GM10266 (cell line): ENCODE measurements around the gene ZNF410.
"Not testable (repeated sequence)": the region's sequence is repeated elsewhere in the genome, so short reads cannot be mapped to it uniquely, and the experiment has no call there.

Experiments used
- DNase-seq: peaks from one replicate; pipeline ENCODE4 v3.0.0; 2012; ENCODE audit errors: extremely low spot score
- TF ChIP-seq, protein P1 (sequence below): IDR thresholded peaks from 2 replicates; pipeline ENCODE4 v1.5.1; 2012; ENCODE audit warnings: mild to moderate bottlenecking, low read depth; ENCODE audit not compliant: control insufficient read depth, insufficient read depth; ENCODE audit errors: missing control alignments

ZNF410 gene

DNA sequence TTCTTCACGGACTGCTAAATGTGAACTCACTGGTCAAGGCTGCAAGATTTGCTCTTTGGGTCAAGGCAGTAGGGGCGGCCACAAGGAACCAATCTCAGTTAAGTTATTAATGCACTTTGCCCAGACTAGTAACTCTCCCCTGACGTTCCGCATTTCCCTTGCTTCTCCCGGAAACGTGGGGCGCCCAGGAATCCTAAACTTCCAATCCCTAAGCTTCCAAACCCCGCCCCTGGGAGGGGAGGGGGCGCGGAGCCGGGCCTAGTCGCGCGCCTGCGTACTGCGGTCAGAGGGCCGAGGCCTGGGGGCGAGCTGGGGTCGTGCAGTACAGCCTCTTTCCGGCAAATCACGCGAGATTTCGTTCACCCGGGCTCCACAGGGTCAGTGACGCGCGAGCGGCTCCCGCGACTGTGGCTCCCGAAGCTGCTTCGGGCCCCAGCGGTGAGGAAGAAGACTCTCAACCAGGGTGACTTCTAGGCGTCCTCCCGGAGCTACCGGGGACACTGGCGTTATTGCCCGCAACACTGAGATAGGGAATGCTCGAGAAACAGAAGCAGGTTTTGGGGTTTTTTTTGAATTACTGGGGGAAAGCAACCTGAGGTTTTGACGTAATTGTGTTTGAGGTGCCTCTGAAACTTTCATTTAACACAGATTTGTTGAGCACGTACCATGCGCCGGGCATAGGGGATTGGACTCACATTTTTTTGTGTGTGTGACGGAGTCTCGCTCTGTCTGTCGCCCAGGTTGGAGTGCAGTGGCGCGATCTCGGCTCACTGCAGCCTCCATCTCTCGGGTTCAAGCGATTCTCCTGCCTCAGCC lies 34.9 kb upstream of the ZNF410 start, which contains the start of gene PTGR2:
Gene PTGR2, plus strand, starts transcription at position 265 of the 816 bp plus-strand sequence. CDS start 7,032 bp downstream, outside the sequence.
- TF ChIP-seq, protein P1, sequence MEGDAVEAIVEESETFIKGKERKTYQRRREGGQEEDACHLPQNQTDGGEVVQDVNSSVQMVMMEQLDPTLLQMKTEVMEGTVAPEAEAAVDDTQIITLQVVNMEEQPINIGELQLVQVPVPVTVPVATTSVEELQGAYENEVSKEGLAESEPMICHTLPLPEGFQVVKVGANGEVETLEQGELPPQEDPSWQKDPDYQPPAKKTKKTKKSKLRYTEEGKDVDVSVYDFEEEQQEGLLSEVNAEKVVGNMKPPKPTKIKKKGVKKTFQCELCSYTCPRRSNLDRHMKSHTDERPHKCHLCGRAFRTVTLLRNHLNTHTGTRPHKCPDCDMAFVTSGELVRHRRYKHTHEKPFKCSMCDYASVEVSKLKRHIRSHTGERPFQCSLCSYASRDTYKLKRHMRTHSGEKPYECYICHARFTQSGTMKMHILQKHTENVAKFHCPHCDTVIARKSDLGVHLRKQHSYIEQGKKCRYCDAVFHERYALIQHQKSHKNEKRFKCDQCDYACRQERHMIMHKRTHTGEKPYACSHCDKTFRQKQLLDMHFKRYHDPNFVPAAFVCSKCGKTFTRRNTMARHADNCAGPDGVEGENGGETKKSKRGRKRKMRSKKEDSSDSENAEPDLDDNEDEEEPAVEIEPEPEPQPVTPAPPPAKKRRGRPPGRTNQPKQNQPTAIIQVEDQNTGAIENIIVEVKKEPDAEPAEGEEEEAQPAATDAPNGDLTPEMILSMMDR = no peak
- peak; percentile 93 for DNase-seq

DNA sequence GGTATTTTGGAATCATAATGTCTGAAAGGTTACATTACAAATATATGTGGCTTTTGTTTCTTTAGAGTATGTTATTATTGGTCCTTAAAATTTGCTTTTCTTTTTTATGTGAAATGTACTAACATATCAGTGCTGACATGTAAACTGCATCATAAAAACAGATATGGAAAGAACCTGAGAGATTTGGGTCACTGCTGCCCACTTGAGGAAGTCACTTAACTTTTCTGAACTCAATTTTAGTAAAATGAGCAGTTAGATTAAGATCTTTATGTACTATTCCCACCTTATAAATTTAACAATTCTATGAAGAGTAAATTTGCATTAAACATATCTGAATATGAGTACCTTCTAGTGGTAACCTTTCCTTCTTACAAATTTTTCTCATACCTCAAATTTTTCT lies 27.5 kb upstream of the ZNF410 start:
- no peak for DNase-seq
- TF ChIP-seq, protein P1 = no peak

DNA sequence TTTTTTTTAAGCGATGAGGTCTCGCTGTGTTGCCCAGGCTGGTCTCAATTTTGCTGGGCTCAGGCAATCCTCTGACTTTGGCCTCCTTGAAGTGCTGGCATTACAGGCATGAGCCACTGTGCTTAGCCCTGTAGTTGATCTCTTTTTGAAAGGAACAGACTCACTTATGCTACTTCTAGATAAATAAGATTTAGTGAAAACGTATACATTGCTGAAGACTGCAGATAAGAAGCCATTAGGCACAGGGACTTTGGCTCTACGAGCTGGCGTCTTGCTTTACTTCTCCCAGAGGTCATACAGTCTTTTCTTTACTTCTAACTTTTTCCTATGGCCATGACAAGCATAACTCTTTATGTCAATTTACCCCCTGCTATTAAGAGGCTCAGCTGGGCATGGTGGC lies 25.6 kb upstream of the ZNF410 start:
- TF ChIP-seq, protein P1 = no peak

DNA sequence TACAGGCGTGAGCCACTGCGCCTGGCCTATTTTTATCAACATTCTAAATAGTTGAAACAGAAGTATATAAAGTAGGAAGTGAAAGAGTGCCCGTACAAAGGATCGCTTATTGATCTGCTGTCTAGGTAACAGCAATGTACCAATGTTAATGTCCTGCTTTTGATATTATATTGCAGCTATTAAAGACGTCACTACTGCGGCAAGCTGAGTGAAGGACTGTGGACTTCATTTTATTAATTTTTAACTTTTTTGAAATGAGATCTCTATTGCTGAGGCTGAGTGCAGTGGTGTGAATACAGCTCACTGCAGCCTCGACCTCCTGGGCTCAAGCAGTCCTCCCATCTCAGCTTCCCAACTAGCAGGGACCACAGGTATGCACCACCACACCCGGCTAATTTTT lies 24.2 kb upstream of the ZNF410 start:
- TF ChIP-seq, protein P1 = no peak
- DNase-seq = no peak

More for the DNA sequence above, 25.6 kb upstream of the ZNF410 start:
- no peak for DNase-seq

DNA sequence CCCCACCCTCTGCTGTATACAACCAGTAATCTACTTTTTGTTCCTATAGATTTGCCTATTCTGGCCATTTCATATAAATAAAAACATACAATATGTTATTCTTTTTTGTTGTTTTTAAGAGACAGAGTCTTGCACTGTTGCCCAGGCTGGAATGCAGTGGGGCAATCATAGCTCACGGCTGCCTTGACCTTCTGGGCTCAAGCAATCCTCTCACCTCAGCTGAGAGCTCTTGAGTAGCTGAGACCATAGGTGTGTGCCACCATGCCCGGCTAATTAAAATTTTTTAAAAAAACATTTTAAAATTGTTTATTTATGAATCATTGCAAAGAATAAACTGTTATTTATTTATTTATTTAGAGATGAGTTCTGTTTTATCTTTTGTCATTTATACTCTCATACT lies 23.4 kb upstream of the ZNF410 start:
- DNase-seq = no peak
- TF ChIP-seq, protein P1 = no peak

DNA sequence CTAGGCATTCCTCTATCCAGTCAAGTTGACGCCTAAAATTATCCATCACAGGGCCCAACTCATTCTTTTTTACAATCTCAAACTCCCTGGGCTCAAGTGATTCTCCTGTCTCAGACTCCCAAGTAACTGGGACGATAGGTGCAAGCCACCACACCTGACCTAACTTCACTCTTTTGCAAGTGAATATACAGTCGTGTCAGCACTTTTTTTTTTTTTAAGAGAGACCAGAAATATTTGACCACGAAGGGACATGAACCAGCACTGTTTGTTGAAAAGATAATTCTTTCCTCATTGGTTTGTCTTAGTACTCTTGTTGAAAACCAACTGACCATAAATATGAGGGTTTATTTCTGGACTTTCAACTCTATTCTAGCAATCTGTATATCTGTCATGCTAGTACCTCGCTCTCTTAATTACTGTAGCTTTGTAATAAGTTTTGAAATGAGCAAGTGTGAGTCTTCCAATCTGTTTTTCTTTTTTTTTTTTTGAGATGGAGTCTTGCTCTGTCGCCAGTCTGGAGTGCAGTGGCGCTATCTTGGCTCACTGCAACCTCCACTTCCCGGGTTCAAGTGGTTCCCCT lies 21.0 kb upstream of the ZNF410 start:
- no peak for DNase-seq
- TF ChIP-seq, protein P1 = no peak

DNA sequence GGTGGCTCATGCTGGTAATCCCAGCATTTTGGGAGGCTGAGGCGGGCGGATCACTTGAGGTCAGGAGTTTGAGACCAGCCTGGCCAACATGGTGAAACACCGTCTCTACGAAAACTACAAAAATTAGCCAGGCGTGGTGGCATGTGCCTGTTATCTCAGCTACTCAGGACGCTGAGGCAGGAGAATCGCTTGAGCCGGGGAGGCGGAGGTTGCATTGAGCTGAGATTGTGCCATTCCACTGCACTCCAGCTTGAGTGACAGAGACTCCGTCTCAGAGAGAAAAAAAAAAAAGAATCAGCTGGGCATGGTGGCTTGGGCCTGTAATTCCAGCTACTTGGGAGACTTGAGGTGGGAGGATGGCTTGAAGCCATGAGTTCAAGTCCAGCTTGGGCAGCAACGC lies 16.9 kb upstream of the ZNF410 start:
- DNase-seq = not testable (repeated sequence)
